ENCODE results near the gene DIP2A.
"Not testable (repeated sequence)": the region's sequence is repeated elsewhere in the genome, so short reads cannot be mapped to it uniquely, and the experiment has no call there.

DIP2A gene

DNA sequence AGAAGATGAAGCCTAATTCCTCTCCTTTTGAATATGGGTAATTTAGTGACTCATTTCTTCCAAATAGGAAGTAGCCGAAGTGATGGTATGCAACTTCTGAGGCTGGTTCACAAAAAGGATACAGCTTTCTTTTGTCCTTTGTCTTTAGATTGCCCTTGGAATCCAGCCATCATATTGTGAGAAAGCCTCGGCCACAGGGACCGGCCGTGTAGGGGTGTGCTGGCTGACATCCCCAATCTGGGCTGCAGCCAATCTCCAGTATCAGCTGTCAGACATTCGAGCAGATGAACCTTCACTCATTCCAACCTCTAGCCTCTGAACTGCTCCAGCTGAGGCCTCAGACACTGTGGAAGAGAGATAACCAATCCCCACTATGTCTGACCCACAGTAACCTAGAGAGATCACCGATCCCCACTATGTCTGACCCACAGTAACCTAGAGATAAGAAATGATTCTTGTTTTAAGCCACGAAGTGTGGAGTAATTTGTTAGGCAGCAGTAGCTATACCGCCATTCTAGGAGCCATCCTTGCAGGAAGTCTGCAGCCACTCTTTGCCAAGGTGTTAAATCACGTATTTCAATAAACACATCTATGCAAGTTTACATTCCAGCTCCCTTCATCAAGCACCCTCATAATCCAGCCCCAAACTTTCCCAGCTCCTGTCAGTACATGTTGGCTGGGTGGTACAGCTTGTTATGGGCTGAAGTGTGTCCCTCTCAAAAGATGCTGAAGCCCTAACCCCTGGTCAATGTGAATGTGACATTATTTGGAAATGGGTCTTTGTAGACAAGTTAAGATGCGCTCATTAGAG, 2.9 kb upstream of the DIP2A start:
- DNase-seq (ENCODE audit: insufficient read length) (no peak), FAIRE-seq (no peak)
- TF ChIP-seq TAF1 (IDR thresholded peaks at IDR 0.05; ENCODE audit: borderline replicate concordance, low read depth, low read length) (no peak), POLR2AphosphoS5 (IDR thresholded peaks at IDR 0.05; ENCODE audit: low read depth, low read length) (no peak), POLR2A (IDR thresholded peaks at IDR 0.05; ENCODE audit: low read depth, low read length) (no peak)

DNA sequence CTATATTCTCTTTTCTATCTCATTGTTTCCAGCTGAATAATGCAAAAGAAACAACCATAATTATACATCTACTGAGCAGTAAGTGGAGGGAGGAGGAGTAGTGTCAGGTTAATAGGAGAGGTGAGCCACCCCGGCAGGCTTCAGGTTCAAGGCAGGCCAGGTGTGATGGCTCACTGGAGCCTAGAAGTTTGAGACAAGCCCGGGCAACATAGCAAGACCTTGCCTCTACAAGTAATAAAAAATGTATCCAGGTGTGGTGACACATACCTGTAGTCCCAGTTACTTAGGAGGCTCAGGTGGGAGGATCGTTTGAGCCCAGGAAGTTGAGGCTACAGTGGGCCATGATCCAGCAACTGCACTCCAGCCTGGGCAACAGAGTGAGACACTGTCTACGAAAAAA, 1.9 kb upstream of the DIP2A start:
- TF ChIP-seq POLR2A (IDR thresholded peaks at IDR 0.05; ENCODE audit: low read depth, low read length): no peak
- TF ChIP-seq TAF1 (IDR thresholded peaks at IDR 0.05; ENCODE audit: borderline replicate concordance, low read depth, low read length): no peak
- no peak for TF ChIP-seq POLR2AphosphoS5 (IDR thresholded peaks at IDR 0.05; ENCODE audit: low read depth, low read length)
- no peak for DNase-seq (ENCODE audit: insufficient read length)
- no peak for FAIRE-seq

DNA sequence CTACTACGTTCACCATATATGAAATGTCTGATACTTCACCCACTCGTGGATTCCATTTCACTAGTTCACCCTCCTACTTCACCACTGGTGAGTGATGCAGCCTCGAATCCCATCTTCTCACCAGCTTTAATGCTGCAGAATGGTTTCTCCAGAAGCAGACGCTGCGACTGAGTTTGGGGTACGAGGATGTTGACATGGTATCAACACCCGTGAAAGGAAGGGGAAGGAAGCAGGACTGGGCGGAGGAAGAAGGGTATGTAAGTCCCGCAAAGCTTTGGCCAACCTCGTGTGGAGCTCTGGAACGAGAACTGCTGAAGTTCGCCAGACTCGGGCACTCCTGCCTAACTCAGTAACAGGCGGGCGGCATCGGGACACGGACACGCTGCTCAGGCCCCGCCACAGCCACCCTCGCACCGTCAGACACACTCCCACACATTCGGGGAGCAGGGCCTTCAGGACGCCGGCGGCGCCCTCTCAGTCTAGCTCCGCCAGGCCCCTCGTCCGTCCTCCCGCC, 833 bp upstream of the DIP2A start:
- DNase-seq (ENCODE audit: insufficient read length): no peak
- no peak for FAIRE-seq
- TF ChIP-seq TAF1 (IDR thresholded peaks at IDR 0.05; ENCODE audit: borderline replicate concordance, low read depth, low read length) (peak; percentile 7; the same call in 1 of the 2 replicates), POLR2A (IDR thresholded peaks at IDR 0.05; ENCODE audit: low read depth, low read length) (peak; percentile 5; the same call in 1 of the 2 replicates), POLR2AphosphoS5 (IDR thresholded peaks at IDR 0.05; ENCODE audit: low read depth, low read length) (0 out of 2 replicates have a peak, but pooled peaks have one; percentile 4)

DNA sequence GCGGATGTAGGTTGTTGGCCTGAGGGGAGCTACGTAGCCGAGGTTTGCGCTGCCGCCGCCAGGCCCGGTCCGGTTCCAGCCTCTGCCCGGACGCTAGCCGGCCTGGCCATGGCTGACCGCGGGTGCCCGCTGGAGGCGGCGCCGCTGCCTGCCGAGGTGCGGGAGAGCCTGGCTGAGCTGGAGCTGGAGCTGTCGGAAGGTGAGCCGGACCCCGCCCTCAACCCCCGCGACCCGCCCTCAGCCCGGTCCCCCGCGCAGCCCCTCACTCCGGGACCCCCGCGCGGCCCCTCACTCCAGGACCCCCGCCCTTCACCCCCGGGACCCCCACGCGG, 299 bp downstream of the DIP2A start:
- DNase-seq (ENCODE audit: insufficient read length) (no peak), FAIRE-seq (no peak)

DNA sequence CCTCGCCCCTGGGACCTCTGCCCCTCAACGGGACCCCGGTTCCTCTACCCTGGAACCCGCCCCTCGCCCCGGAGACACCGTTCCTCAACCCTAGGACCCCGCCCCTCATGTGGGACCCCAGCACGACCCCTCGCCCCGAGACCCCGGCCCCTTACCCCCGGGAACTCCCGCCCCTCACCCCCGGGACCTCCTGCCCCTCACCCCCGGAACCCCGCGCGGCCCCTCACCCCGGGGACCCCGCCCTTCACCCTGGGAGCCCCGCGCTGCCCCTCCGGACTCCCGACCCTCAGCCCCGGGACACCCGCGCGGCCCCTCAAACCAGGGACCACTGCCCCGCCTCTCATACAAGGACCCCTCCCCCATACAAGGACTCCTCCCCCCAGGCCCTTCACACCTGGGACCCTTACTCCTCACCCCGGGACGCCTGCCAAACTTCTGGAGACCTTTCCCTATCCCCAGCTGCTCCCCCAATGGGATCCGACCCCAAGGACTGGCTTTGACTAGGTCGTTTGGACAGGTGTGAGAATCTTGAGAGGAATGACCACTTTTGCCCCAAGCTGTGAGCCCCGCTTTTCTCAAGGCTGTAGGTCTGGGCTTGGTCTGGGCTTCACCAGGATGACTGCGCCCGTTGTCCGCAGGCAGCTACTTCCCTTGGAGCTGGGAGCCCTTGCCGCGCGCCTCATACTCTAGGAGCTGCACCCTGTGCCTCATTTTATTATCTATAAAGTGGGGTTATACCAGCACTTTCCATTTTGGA, 843 bp downstream of the DIP2A start:
- no peak for TF ChIP-seq POLR2AphosphoS5 (IDR thresholded peaks at IDR 0.05; ENCODE audit: low read depth, low read length)
- no peak for TF ChIP-seq POLR2A (IDR thresholded peaks at IDR 0.05; ENCODE audit: low read depth, low read length)
- no peak for TF ChIP-seq TAF1 (IDR thresholded peaks at IDR 0.05; ENCODE audit: borderline replicate concordance, low read depth, low read length)
- DNase-seq (ENCODE audit: insufficient read length) (no peak), FAIRE-seq (no peak)

More for the DNA sequence above, 299 bp downstream of the DIP2A start:
- TF ChIP-seq POLR2A (IDR thresholded peaks at IDR 0.05; ENCODE audit: low read depth, low read length): no peak
- no peak for TF ChIP-seq TAF1 (IDR thresholded peaks at IDR 0.05; ENCODE audit: borderline replicate concordance, low read depth, low read length)
- TF ChIP-seq POLR2AphosphoS5 (IDR thresholded peaks at IDR 0.05; ENCODE audit: low read depth, low read length): no peak

DNA sequence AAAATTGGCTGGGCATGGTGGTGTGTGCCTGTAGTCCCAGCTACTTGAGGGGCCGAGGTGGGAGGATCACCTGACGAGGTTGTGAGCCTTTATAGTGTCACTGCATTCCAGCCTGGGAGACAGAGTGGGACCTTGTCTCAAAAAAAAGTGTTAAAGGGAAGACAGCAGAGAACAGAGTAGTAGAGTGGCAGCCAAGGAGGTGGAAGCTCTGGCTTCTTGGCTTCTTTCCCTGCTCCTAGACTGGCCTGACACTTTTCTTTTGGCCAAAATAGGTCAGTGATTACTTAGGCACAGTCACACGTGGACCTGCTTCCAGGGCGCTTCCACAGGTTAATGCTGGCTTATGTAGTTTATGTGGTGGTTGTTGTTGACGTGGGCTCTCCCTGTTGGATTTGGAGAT, 3.2 kb downstream of the DIP2A start:
- DNase-seq (ENCODE audit: insufficient read length) (no peak), FAIRE-seq (no peak)
- no peak for TF ChIP-seq POLR2A (IDR thresholded peaks at IDR 0.05; ENCODE audit: low read depth, low read length)
- no peak for TF ChIP-seq POLR2AphosphoS5 (IDR thresholded peaks at IDR 0.05; ENCODE audit: low read depth, low read length)
- TF ChIP-seq TAF1 (IDR thresholded peaks at IDR 0.05; ENCODE audit: borderline replicate concordance, low read depth, low read length): no peak

DNA sequence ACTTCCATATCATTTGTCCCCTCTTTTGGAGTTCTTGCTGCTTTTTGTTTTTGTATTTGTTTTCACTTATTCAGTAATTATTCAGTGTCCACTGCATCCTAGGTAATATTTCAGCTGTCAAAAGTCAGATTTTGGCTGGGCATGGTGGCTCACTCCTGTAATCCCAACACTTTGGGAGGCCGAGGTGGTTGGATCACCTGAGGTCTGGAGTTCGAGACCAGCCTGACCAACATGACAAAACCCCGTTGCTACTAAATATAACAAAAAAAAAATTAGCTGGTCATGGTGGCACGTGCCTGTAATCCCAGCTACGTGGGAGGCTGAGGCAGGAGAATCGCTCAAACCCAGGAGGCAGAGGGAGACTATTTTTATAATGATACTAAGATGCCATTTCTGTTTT, 6.5 kb downstream of the DIP2A start:
- not testable (repeated sequence) for DNase-seq (ENCODE audit: insufficient read length); FAIRE-seq

DNA sequence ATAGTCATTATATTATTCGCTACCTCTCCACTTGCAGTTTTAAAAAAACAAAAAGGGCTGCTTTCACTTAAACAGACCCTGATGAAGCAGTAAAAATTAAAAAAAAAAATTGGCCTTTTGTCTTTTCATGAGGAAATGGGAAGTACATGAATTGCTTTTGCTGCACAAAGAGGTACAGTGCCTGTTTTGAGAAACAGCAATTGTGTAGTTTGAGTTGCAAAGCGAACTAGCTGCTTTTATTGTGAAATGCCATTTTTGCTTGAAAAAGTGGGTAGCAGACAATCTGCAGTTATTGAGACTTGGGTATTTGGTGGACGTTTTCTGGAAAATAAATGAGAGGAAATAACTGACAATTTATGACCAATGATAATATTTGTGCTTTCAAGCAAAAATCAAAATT, 7.0 kb downstream of the DIP2A start:
- TF ChIP-seq TAF1 (IDR thresholded peaks at IDR 0.05; ENCODE audit: borderline replicate concordance, low read depth, low read length) (no peak), POLR2A (IDR thresholded peaks at IDR 0.05; ENCODE audit: low read depth, low read length) (no peak), POLR2AphosphoS5 (IDR thresholded peaks at IDR 0.05; ENCODE audit: low read depth, low read length) (no peak)
- no peak for DNase-seq (ENCODE audit: insufficient read length)

DNA sequence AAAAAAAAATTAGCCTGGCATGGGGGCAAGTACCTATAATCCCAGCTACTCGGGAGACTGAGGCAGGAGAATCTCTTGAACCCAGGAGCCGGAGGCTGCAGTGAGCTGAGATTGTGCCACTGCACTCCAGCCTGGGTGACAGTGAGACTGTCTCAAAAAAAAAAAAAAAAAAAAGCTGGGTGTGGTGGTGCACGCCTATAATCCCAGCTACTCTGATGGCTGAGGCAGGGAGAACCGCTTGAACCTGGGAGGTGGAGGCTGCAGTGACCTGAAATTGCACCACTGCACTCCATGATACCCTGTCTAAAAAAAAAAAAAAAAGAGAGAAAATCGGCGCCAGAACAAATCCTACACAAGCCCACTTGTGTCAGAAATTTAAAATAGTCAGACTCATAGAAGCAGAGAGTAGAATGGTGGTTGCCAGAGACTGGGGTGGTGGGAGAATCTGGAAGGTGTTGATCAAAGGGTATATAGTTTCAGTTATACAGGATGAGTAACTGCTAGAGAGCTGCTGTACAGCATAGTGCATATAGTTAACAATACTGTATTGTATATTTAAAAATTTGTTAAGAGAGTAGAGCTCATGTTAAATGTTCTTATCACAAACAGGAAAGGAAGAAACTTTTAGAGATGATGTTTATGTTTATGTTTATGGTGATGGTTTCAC, 9.6 kb downstream of the DIP2A start:
- FAIRE-seq (no peak), DNase-seq (ENCODE audit: insufficient read length) (no peak)
- no peak for TF ChIP-seq TAF1 (IDR thresholded peaks at IDR 0.05; ENCODE audit: borderline replicate concordance, low read depth, low read length)
- no peak for TF ChIP-seq POLR2AphosphoS5 (IDR thresholded peaks at IDR 0.05; ENCODE audit: low read depth, low read length)
- TF ChIP-seq POLR2A (IDR thresholded peaks at IDR 0.05; ENCODE audit: low read depth, low read length): no peak

More for the DNA sequence above, 7.0 kb downstream of the DIP2A start:
- FAIRE-seq: no peak

DNA sequence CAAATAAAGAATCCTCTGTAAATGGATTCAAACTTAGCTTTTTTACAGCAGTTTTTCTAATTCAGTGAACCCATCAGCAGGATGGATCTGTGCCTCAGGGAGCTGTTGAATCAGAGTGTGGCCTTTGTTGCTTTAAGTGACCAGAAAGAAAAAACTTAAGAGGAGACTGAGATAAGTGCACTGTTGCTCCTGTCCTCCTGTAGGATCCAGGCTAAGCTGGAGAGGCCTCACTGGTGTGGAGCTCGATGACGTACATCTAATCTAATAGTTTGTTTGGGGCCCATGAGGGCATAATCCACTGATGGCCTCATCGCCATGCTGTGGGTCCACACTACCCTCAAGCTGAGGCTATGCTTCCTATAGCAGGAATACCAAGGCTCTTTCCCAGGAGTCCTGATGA, 10.6 kb downstream of the DIP2A start:
- FAIRE-seq (no peak), DNase-seq (ENCODE audit: insufficient read length) (no peak)
- no peak for TF ChIP-seq POLR2A (IDR thresholded peaks at IDR 0.05; ENCODE audit: low read depth, low read length)
- no peak for TF ChIP-seq TAF1 (IDR thresholded peaks at IDR 0.05; ENCODE audit: borderline replicate concordance, low read depth, low read length)
- TF ChIP-seq POLR2AphosphoS5 (IDR thresholded peaks at IDR 0.05; ENCODE audit: low read depth, low read length): no peak

DNA sequence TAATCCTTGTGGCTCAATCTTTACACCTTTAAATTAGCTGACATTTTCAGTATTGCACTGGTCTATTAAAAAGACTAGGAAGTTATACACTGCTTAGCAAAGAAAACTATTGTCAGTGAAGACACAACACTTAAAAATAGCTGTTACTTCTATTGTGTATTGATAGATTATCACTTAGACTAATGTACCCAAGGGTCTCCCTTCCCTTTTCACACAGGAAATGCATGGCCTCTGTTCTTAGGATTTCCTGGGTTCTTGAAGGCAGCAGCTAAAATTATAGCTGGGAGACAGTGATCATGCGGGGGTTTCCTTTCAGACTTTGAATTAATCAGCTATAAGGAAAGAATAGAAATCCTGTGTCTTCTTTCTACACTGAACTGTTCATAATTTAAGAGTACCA, 12.8 kb downstream of the DIP2A start:
- DNase-seq (ENCODE audit: insufficient read length) (no peak), FAIRE-seq (no peak)

More for the DNA sequence above, 12.8 kb downstream of the DIP2A start:
- TF ChIP-seq POLR2A (IDR thresholded peaks at IDR 0.05; ENCODE audit: low read depth, low read length) (no peak), TAF1 (IDR thresholded peaks at IDR 0.05; ENCODE audit: borderline replicate concordance, low read depth, low read length) (no peak), POLR2AphosphoS5 (IDR thresholded peaks at IDR 0.05; ENCODE audit: low read depth, low read length) (no peak)

Measured in GM12892 (cell line).